Panc1 (cell line): ENCODE measurements around the gene ZBTB18.

ENCODE experiments used
- POLR2AphosphoS5 ChIP-seq: IDR thresholded peaks from 2 replicates; pipeline ENCODE4 v1.6.1; 2012; ENCODE audit warnings: mild to moderate bottlenecking, low read depth, low read length, moderate library complexity
- TCF7L2 ChIP-seq: IDR thresholded peaks from 2 replicates; pipeline ENCODE4 v1.6.1; 2011; ENCODE audit warnings: mild to moderate bottlenecking, low read depth, low read length, inconsistent platforms
- TF ChIP-seq, protein P1 (sequence below): fragments of 450-650 bp; IDR thresholded peaks from 2 replicates; pipeline ENCODE4 v1.5.1; 2017; ENCODE audit warnings: mild to moderate bottlenecking

DNA sequence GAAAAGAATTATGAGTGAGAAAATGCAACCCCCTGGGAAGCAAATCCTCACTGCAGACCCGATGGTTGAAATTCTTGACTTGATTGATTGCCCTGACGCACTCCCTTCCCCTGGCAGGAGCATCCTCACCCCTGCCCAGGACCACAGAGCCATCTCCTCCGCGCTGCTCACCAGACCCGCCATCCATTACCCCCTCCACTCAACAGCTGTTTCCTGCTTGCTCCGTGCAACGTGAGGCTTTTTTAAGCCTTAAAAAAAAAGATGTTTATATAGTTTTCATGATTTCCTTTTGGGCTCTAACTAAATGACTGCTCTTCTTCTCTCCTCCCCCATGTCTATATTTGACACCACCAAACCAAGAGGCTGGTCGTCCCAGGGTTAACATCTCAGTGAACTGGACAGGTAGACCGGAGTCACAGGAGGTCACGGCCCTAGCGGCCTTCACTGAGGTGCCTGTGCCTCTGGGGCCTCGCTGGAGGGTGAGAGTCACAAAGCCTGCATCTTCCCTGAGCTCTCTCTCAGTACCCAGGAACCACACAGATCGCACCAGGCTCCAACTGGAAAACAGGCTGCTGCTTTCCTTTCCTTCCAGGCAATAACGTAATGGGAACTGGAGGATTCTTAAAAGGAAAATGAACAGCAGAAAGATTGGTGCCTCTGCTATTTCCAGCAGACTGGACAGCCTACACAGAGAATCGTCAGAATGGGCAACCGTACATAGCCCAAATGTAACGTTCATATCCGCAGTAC, 49.8 kb downstream of the ZBTB18 start:
- TF ChIP-seq, protein P1, sequence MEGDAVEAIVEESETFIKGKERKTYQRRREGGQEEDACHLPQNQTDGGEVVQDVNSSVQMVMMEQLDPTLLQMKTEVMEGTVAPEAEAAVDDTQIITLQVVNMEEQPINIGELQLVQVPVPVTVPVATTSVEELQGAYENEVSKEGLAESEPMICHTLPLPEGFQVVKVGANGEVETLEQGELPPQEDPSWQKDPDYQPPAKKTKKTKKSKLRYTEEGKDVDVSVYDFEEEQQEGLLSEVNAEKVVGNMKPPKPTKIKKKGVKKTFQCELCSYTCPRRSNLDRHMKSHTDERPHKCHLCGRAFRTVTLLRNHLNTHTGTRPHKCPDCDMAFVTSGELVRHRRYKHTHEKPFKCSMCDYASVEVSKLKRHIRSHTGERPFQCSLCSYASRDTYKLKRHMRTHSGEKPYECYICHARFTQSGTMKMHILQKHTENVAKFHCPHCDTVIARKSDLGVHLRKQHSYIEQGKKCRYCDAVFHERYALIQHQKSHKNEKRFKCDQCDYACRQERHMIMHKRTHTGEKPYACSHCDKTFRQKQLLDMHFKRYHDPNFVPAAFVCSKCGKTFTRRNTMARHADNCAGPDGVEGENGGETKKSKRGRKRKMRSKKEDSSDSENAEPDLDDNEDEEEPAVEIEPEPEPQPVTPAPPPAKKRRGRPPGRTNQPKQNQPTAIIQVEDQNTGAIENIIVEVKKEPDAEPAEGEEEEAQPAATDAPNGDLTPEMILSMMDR, result no peak
- TF ChIP-seq POLR2AphosphoS5, result no peak
- TF ChIP-seq TCF7L2, result no peak
